SK-N-SH treated with all-trans-retinoic acid at 6 μM for 48 hours (cell line): ENCODE data around the gene IFT81.

ENCODE experiments used
- CREB5 ChIP-seq: fragments of 250-450 bp; sonication (Bioruptor Pico); IDR thresholded peaks from 2 replicates; pipeline ENCODE4 v1.5.1; 2020; ENCODE audit warnings: low read depth, mild to moderate bottlenecking, moderate library complexity
- ESRRG ChIP-seq: fragments of 250-450 bp; sonication (Bioruptor Pico); IDR thresholded peaks from 2 replicates; pipeline ENCODE4 v1.6.1; 2021; ENCODE audit warnings: mild to moderate bottlenecking
- ISL1 ChIP-seq: fragments of 250-450 bp; sonication (Bioruptor Pico); IDR thresholded peaks from 2 replicates; pipeline ENCODE4 v2.1.2; 2022; ENCODE audit warnings: mild to moderate bottlenecking, moderate library complexity
- OSR1 ChIP-seq: fragments of 250-450 bp; sonication (Bioruptor Pico); IDR thresholded peaks from 2 replicates; pipeline ENCODE4 v1.8.0; 2022; ENCODE audit warnings: moderate library complexity, mild to moderate bottlenecking, inconsistent platforms
- PATZ1 ChIP-seq: fragments of 250-450 bp; sonication (Bioruptor Pico); IDR thresholded peaks from 2 replicates; pipeline ENCODE4 v1.8.0; 2020; ENCODE audit warnings: mild to moderate bottlenecking, moderate library complexity, borderline replicate concordance
- PPARA ChIP-seq: fragments of 250-450 bp; sonication (Bioruptor Pico); IDR thresholded peaks from 2 replicates; pipeline ENCODE4 v1.5.0; 2020; ENCODE audit warnings: mild to moderate bottlenecking, borderline replicate concordance
- SNAI2 ChIP-seq: fragments of 250-450 bp; sonication (Bioruptor Pico); IDR thresholded peaks from 2 replicates; pipeline ENCODE4 v1.5.0; 2020; ENCODE audit warnings: mild to moderate bottlenecking, moderate library complexity
- TSHZ2 ChIP-seq: fragments of 250-450 bp; sonication (Bioruptor Pico); IDR thresholded peaks from 2 replicates; pipeline ENCODE4 v1.5.0; 2020; ENCODE audit warnings: mild to moderate bottlenecking, moderate library complexity
- ZFP3 ChIP-seq: fragments of 250-450 bp; sonication (Bioruptor Pico); IDR thresholded peaks from 2 replicates; pipeline ENCODE4 v1.5.0; 2020; ENCODE audit warnings: mild to moderate bottlenecking, moderate library complexity
- ZFP30 ChIP-seq: fragments of 450-650 bp; formaldehyde crosslinking; IDR thresholded peaks from 2 replicates; pipeline ENCODE4 v1.5.0; 2022; ENCODE audit warnings: mild to moderate bottlenecking, moderate library complexity
- ZNF8 ChIP-seq: fragments of 450-650 bp; formaldehyde crosslinking; IDR thresholded peaks from 2 replicates; pipeline ENCODE4 v1.5.0; 2020; ENCODE audit warnings: mild to moderate bottlenecking, moderate library complexity

- TF ChIP-seq CREB5 (no peak), ZNF8 (CRISPR knock-in tag) (no peak), OSR1 (CRISPR knock-in tag) (no peak), ZFP3 (no peak), PPARA (CRISPR knock-in tag) (no peak), ISL1 (CRISPR knock-in tag) (no peak), ESRRG (CRISPR knock-in tag) (no peak), ZFP30 (no peak), SNAI2 (CRISPR knock-in tag) (no peak), TSHZ2 (CRISPR knock-in tag) (no peak), PATZ1 (no peak)
Observed at GRCh38 chr12:110111476-110112334, 12.5 kb upstream of the IFT81 start.
